Measurements from ENCODE around the gene HMSD. TPM values are rescaled to one million over a fixed set of nuclear protein-coding genes. Genes with fewer than 3 reads are reported as not detected.

The HMSD gene, protein sequence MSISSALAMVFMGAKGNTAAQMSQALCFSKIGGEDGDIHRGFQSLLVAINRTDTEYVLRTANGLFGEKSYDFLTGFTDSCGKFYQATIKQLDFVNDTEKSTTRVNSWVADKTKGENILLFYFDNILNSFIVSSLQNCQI
- 1 to 10 TPM in 2 of 5 donors, under 1 TPM in 1, not detected in 2; 0.53 to 1.8 (median 1.6) TPM for total RNA-seq
- total RNA-seq (2013) = not detected
- 0 to 2.2 (median 0.08) reads per million in 29 experiments for total RNA-seq

- Histone ChIP-seq H3K36me3 (ENCODE audit: control insufficient read depth in 2 of 2, extremely low read depth in 1 of 2, insufficient read depth in 1 of 2, low read length in 1 of 2) (no peaks in the 10 kb centered on the region), H3K4me1 (ENCODE audit: control insufficient read depth in 1 of 2, extremely low read depth in 1 of 2, insufficient read depth in 2 of 2, low read length in 2 of 2) (peaks cover 0 to 7% of the 10 kb centered on the region in 2 experiments), H3K27ac (ENCODE audit: low read length) (no peak within 1 kb of the TSS), H3K9me3 (no peaks in the 10 kb centered on the region), H3K27me3 (replicated peaks in 1 of 2; ENCODE audit: control insufficient read depth in 2 of 2, extremely low read depth in 1 of 2, insufficient read depth in 2 of 2, low read length in 1 of 2) (peaks cover 0 to 7% of the 10 kb centered on the region in 2 experiments), H3K4me3 (ENCODE audit: control insufficient read depth in 1 of 2, extremely low read depth in 1 of 2, low read length in 1 of 2) (peak within 1 kb of the TSS in 1 of 2 donors; percentile 12)
- ChIA-PET POLR2A (no interaction called here), CTCF (interaction anchor here in 1 of 2 donors (0.8 kb wide), 1 partner anchor 31 kb away, joined by 3 read pairs; no protein-coding TSS in a partner anchor)
- 31% methylated on average over 27 of the region's 35 CpGs for WGBS (ENCODE audit: insufficient coverage)
- DNase-seq (peak in 27 of 35 experiments; percentile 5 to 74 (median 31)), ATAC-seq (replicated peaks in 1 of 4) (peak; percentile 77 to 97 (median 84))
- peaks cover 22 to 28% of the 10 kb centered on the region in 2 donors for H3K27me3 Mint-ChIP-seq
- H3K36me3 Mint-ChIP-seq = no peaks in the 10 kb centered on the region
- no peak within 1 kb of the TSS for H3K27ac Mint-ChIP-seq
- peaks cover 13 to 28% (median 26%) of the 10 kb centered on the region in 3 donors for H3K4me1 Mint-ChIP-seq
- peaks cover 0 to 6% (median 0%) of the 10 kb centered on the region in 3 donors for H3K9me3 Mint-ChIP-seq
- peak within 1 kb of the TSS; percentile 53 to 61 (median 60) for H3K4me3 Mint-ChIP-seq
These were observed at the start of gene HMSD for GRCh38 chr18:63949068-63949737. HMSD (plus strand) TSS chr18:63949301; CDS start chr18:63953456, 4,155 bp downstream.

GRCh38 chr18:63903851-63904570 lies 45.1 kb upstream of the HMSD start:
- CTCF ChIA-PET = interaction anchor here in 1 of 2 donors (0.5 kb wide), 1 partner anchor 87 kb away, joined by 3 read pairs; no protein-coding TSS in a partner anchor
- Histone ChIP-seq H3K27me3 (replicated peaks in 1 of 2; ENCODE audit: control insufficient read depth in 2 of 2, extremely low read depth in 1 of 2, insufficient read depth in 2 of 2, low read length in 1 of 2) (peaks cover 0 to 4% of the 10 kb centered on the region in 2 experiments), H3K27ac (ENCODE audit: low read length) (no peak overlapping the region), H3K9me3 (no peaks in the 10 kb centered on the region), H3K4me3 (ENCODE audit: control insufficient read depth in 1 of 2, extremely low read depth in 1 of 2, low read length in 1 of 2) (no peak overlapping the region), H3K36me3 (ENCODE audit: control insufficient read depth in 2 of 2, extremely low read depth in 1 of 2, insufficient read depth in 1 of 2, low read length in 1 of 2) (no peaks in the 10 kb centered on the region), H3K4me1 (ENCODE audit: control insufficient read depth in 1 of 2, extremely low read depth in 1 of 2, insufficient read depth in 2 of 2, low read length in 2 of 2) (no peaks in the 10 kb centered on the region)
- Mint-ChIP-seq H3K36me3 (no peaks in the 10 kb centered on the region), H3K9me3 (no peaks in the 10 kb centered on the region), H3K4me1 (no peaks in the 10 kb centered on the region), H3K4me3 (no peak overlapping the region), H3K27ac (no peak overlapping the region), H3K27me3 (peaks cover 9 to 25% of the 10 kb centered on the region in 2 donors)
- WGBS (ENCODE audit: insufficient coverage) = no CpG with 5 or more reads among the region's 1 CpG
- POLR2A ChIA-PET = no interaction called here
- DNase-seq (no peak), ATAC-seq (replicated peaks in 1 of 4) (no peak)

- DNase-seq = no peak
- CTCF ChIA-PET = no interaction called here
- no CpG with 5 or more reads among the region's 1 CpG for WGBS (ENCODE audit: insufficient coverage)
- Mint-ChIP-seq H3K36me3 (no peaks in the 10 kb centered on the region), H3K4me1 (no peaks in the 10 kb centered on the region), H3K4me3 (no peak overlapping the region), H3K27me3 (peaks cover 9 to 25% of the 10 kb centered on the region in 2 donors), H3K27ac (no peak overlapping the region), H3K9me3 (no peaks in the 10 kb centered on the region)
- Histone ChIP-seq H3K36me3 (ENCODE audit: control insufficient read depth in 2 of 2, extremely low read depth in 1 of 2, insufficient read depth in 1 of 2, low read length in 1 of 2) (no peaks in the 10 kb centered on the region), H3K9me3 (no peaks in the 10 kb centered on the region), H3K27me3 (replicated peaks in 1 of 2; ENCODE audit: control insufficient read depth in 2 of 2, extremely low read depth in 1 of 2, insufficient read depth in 2 of 2, low read length in 1 of 2) (peaks cover 0 to 4% of the 10 kb centered on the region in 2 experiments), H3K4me1 (ENCODE audit: control insufficient read depth in 1 of 2, extremely low read depth in 1 of 2, insufficient read depth in 2 of 2, low read length in 2 of 2) (no peaks in the 10 kb centered on the region), H3K27ac (ENCODE audit: low read length) (no peak overlapping the region), H3K4me3 (ENCODE audit: control insufficient read depth in 1 of 2, extremely low read depth in 1 of 2, low read length in 1 of 2) (no peak overlapping the region)
- POLR2A ChIA-PET = no interaction called here
- ATAC-seq (replicated peaks in 1 of 4) = no peak
These were observed 44.4 kb upstream of the HMSD start for GRCh38 chr18:63904694-63905093.

GRCh38 chr18:63905361-63905760 lies 43.7 kb upstream of the HMSD start:
- no peaks in the 10 kb centered on the region for H3K36me3 Mint-ChIP-seq
- Histone ChIP-seq H3K4me3 (ENCODE audit: control insufficient read depth in 1 of 2, extremely low read depth in 1 of 2, low read length in 1 of 2) (no peak overlapping the region), H3K27me3 (replicated peaks in 1 of 2; ENCODE audit: control insufficient read depth in 2 of 2, extremely low read depth in 1 of 2, insufficient read depth in 2 of 2, low read length in 1 of 2) (peaks cover 0 to 4% of the 10 kb centered on the region in 2 experiments), H3K9me3 (no peaks in the 10 kb centered on the region), H3K4me1 (ENCODE audit: control insufficient read depth in 1 of 2, extremely low read depth in 1 of 2, insufficient read depth in 2 of 2, low read length in 2 of 2) (no peaks in the 10 kb centered on the region), H3K27ac (ENCODE audit: low read length) (no peak overlapping the region), H3K36me3 (ENCODE audit: control insufficient read depth in 2 of 2, extremely low read depth in 1 of 2, insufficient read depth in 1 of 2, low read length in 1 of 2) (no peaks in the 10 kb centered on the region)
- ATAC-seq (replicated peaks in 1 of 4) (no peak), DNase-seq (no peak)
- CTCF ChIA-PET = no interaction called here
- peaks cover 7 to 25% of the 10 kb centered on the region in 2 donors for H3K27me3 Mint-ChIP-seq
- H3K4me1 Mint-ChIP-seq = no peaks in the 10 kb centered on the region
- H3K9me3 Mint-ChIP-seq = no peaks in the 10 kb centered on the region
- POLR2A ChIA-PET = no interaction called here
- WGBS (ENCODE audit: insufficient coverage) = no CpG with 5 or more reads among the region's 2 CpGs
- H3K4me3 Mint-ChIP-seq = no peak overlapping the region
- no peak overlapping the region for H3K27ac Mint-ChIP-seq

DNA sequence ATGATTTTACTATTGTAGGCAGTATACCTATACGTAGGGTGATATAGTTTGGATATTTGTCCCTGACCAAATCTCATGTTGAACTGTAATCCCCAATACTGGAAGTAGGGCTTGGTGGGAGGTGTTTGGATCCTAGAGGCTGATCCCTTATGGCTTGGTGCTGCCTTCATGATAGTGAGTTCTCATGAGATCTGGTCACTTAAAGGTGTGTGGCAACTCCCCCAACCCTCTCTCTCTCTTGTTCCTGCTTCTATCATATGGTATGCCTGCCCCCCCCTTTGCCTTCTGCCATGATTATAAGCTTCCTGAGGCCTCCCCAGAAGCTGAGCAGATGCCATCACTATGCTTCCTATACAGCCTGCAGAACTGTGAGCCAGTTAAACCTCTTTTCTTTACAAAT lies 43.0 kb upstream of the HMSD start:
- Mint-ChIP-seq H3K4me1 (no peaks in the 10 kb centered on the region), H3K4me3 (no peak overlapping the region), H3K36me3 (no peaks in the 10 kb centered on the region), H3K27me3 (peaks cover 7 to 25% of the 10 kb centered on the region in 2 donors), H3K27ac (no peak overlapping the region), H3K9me3 (no peaks in the 10 kb centered on the region)
- DNase-seq (no peak), ATAC-seq (replicated peaks in 1 of 4) (no peak)
- Histone ChIP-seq H3K27ac (ENCODE audit: low read length) (no peak overlapping the region), H3K9me3 (no peaks in the 10 kb centered on the region), H3K4me3 (ENCODE audit: control insufficient read depth in 1 of 2, extremely low read depth in 1 of 2, low read length in 1 of 2) (no peak overlapping the region), H3K4me1 (ENCODE audit: control insufficient read depth in 1 of 2, extremely low read depth in 1 of 2, insufficient read depth in 2 of 2, low read length in 2 of 2) (no peaks in the 10 kb centered on the region), H3K27me3 (replicated peaks in 1 of 2; ENCODE audit: control insufficient read depth in 2 of 2, extremely low read depth in 1 of 2, insufficient read depth in 2 of 2, low read length in 1 of 2) (peaks cover 0 to 4% of the 10 kb centered on the region in 2 experiments), H3K36me3 (ENCODE audit: control insufficient read depth in 2 of 2, extremely low read depth in 1 of 2, insufficient read depth in 1 of 2, low read length in 1 of 2) (no peaks in the 10 kb centered on the region)
- CTCF ChIA-PET = no interaction called here
- POLR2A ChIA-PET = no interaction called here
- WGBS (ENCODE audit: insufficient coverage) = no CpG with 5 or more reads among the region's 1 CpG

DNA sequence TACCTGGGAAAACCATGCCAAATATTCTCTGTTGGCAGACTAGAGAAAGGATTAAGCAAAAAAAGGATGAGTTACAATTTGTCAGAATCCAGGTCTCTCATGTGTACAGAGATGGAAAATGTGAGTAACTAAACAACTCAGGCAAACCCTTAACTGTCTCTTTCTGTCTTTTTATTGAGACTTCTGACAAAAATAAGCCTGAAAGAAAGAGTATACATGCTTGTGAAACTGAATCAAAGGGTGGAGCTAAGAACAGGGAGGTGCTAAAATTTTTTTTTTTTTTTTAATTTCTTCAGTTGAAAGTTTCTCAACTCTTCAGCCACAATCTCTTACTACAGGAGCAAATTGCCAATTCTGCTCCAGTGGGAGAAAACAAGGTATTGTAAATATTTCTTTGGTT lies 41.4 kb upstream of the HMSD start, which contains the start of gene SERPINB10:
Gene SERPINB10 (plus strand): TSS at position 295 of the 400 bp plus-strand sequence. CDS start 7,553 bp downstream, outside the sequence.
- H3K27ac ChIP-seq (ENCODE audit: low read length) = no peak within 1 kb of the TSS
- H3K27ac Mint-ChIP-seq = no peak within 1 kb of the TSS
- no peak for ATAC-seq (replicated peaks in 1 of 4)

More for the DNA sequence above, 41.4 kb upstream of the HMSD start, which contains the start of gene SERPINB10:
- Mint-ChIP-seq H3K4me3 (no peak within 1 kb of the TSS), H3K27me3 (peaks cover 9 to 28% of the 10 kb centered on the region in 2 donors), H3K9me3 (no peaks in the 10 kb centered on the region), H3K36me3 (no peaks in the 10 kb centered on the region), H3K4me1 (no peaks in the 10 kb centered on the region)
- Histone ChIP-seq H3K4me1 (ENCODE audit: control insufficient read depth in 1 of 2, extremely low read depth in 1 of 2, insufficient read depth in 2 of 2, low read length in 2 of 2) (no peaks in the 10 kb centered on the region), H3K27me3 (replicated peaks in 1 of 2; ENCODE audit: control insufficient read depth in 2 of 2, extremely low read depth in 1 of 2, insufficient read depth in 2 of 2, low read length in 1 of 2) (peaks cover 0 to 4% of the 10 kb centered on the region in 2 experiments), H3K4me3 (ENCODE audit: control insufficient read depth in 1 of 2, extremely low read depth in 1 of 2, low read length in 1 of 2) (no peak within 1 kb of the TSS), H3K9me3 (no peaks in the 10 kb centered on the region), H3K36me3 (ENCODE audit: control insufficient read depth in 2 of 2, extremely low read depth in 1 of 2, insufficient read depth in 1 of 2, low read length in 1 of 2) (no peaks in the 10 kb centered on the region)
- DNase-seq = no peak
- CTCF ChIA-PET = no interaction called here
- POLR2A ChIA-PET = no interaction called here
